Measurements from ENCODE around the gene PCBP3. TPM values are rescaled to one million over a fixed set of nuclear protein-coding genes. Genes with fewer than 3 reads are reported as not detected.
A peak's percentile ranks its signal among the peaks of the same experiment; 100 is the strongest.

Gene PCBP3
- total and polyA plus RNA-seq, 2 experiments from 2014 or later: 3.4 to 4.3 TPM

DNA sequence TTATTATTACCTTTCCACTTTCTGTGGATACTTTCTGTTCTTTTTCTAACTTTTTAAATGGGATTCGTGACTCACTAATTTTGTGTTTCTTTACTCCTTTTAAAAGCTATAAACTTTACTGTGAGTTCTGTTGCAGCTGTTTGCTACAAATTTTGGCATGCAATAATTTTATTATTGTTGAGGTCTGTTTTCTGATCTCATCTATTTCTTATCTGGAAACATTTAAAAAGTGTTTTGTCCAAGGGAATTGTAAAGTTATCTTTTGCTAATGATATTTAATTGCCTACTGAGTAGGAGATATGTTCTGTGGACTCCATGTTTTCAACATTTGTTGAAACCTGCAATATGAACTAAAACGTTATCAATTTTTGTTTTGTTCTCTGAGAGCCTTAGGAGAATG lies 199.9 kb downstream of the PCBP3 start:
- Histone ChIP-seq H3K4me3 (no peak overlapping the region), H3K36me3 (no peaks in the 10 kb centered on the region), H3K9me3 (ENCODE audit: low read depth) (no peaks in the 10 kb centered on the region), H3K4me1 (ENCODE audit: low read depth) (peaks cover 11% of the 10 kb centered on the region), H3K27ac (no peak overlapping the region), H3K27me3 (no peaks in the 10 kb centered on the region)
- no peak for DNase-seq (ENCODE audit: low read depth in 1 of 2, low spot score in 1 of 2)
- TF ChIP-seq CTCF (IDR thresholded peaks at IDR 0.05; ENCODE audit: low read depth, low read length): no peak

GRCh38 chr21:45844181-45844580 lies 200.7 kb downstream of the PCBP3 start:
- no peak overlapping the region for H3K4me3 ChIP-seq
- no peak for TF ChIP-seq CTCF (IDR thresholded peaks at IDR 0.05; ENCODE audit: low read depth, low read length)
- no peak overlapping the region for H3K27ac ChIP-seq
- H3K4me1 ChIP-seq (ENCODE audit: low read depth): peaks cover 11% of the 10 kb centered on the region
- no peak for DNase-seq (ENCODE audit: low read depth in 1 of 2, low spot score in 1 of 2)
- H3K27me3 ChIP-seq: no peaks in the 10 kb centered on the region
- H3K9me3 ChIP-seq (ENCODE audit: low read depth): no peaks in the 10 kb centered on the region
- no peaks in the 10 kb centered on the region for H3K36me3 ChIP-seq

DNA sequence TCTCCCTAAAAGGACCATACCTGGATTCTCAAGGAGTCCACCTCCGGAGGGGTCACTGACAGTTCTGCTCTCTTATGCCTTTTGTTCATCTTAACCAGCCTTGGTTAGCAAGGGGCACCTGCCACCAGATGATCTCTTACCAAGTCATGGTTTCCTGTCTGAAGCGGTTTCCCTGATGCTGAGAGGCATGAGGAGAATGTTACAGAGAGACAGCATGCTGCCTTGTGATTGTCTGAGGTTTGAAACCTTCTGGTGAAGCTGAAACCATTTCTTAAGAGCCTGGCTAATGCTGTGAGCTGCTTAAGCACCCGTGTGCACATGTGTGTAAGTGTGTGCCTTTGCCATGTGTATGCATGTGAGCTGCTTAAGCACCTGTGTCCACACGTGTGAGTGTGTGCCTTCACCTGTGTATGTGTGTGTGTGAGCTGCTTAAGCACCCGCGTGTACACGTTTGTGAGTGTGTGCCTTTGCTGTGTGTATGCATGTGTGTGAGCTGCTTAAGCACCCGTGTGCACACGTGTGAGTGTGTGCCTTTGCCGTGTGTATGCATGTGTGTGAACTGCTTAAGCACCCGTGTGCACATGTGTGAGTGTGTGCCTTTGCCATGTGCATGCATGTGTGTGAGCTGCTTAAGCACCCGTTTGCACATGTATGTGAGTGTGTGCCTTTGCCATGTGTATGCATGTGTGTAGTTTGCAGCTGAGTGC lies 201.7 kb downstream of the PCBP3 start:
- no peak for DNase-seq (ENCODE audit: low read depth in 1 of 2, low spot score in 1 of 2)
- Histone ChIP-seq H3K4me3 (no peak overlapping the region), H3K9me3 (ENCODE audit: low read depth) (no peaks in the 10 kb centered on the region), H3K27ac (no peak overlapping the region), H3K27me3 (no peaks in the 10 kb centered on the region), H3K4me1 (ENCODE audit: low read depth) (peaks cover 11% of the 10 kb centered on the region), H3K36me3 (no peaks in the 10 kb centered on the region)
- no peak for TF ChIP-seq CTCF (IDR thresholded peaks at IDR 0.05; ENCODE audit: low read depth, low read length)

GRCh38 chr21:45845770-45846090 lies 202.2 kb downstream of the PCBP3 start:
- no peak for TF ChIP-seq CTCF (IDR thresholded peaks at IDR 0.05; ENCODE audit: low read depth, low read length)
- DNase-seq (ENCODE audit: low read depth in 1 of 2, low spot score in 1 of 2): no peak
- H3K27me3 ChIP-seq: no peaks in the 10 kb centered on the region

GRCh38 chr21:45846373-45847160 lies 203.0 kb downstream of the PCBP3 start:
- Histone ChIP-seq H3K4me3 (no peak overlapping the region), H3K4me1 (ENCODE audit: low read depth) (peaks cover 11% of the 10 kb centered on the region), H3K27ac (no peak overlapping the region), H3K27me3 (no peaks in the 10 kb centered on the region), H3K9me3 (ENCODE audit: low read depth) (no peaks in the 10 kb centered on the region), H3K36me3 (no peaks in the 10 kb centered on the region)
- peak; percentile 29 to 60 for DNase-seq (ENCODE audit: low read depth in 1 of 2, low spot score in 1 of 2)
- no peak for TF ChIP-seq CTCF (IDR thresholded peaks at IDR 0.05; ENCODE audit: low read depth, low read length)

More at GRCh38 chr21:45845770-45846090, 202.2 kb downstream of the PCBP3 start:
- H3K4me1 ChIP-seq (ENCODE audit: low read depth): peaks cover 11% of the 10 kb centered on the region
- no peak overlapping the region for H3K27ac ChIP-seq
- H3K36me3 ChIP-seq: no peaks in the 10 kb centered on the region
- no peak overlapping the region for H3K4me3 ChIP-seq
- no peaks in the 10 kb centered on the region for H3K9me3 ChIP-seq (ENCODE audit: low read depth)
